Panc1 (cell line): Measurements from ENCODE around the gene SH3D21. TPM values are rescaled to one million over a fixed set of nuclear protein-coding genes. Genes with fewer than 3 reads are reported as not detected.

Experiments
- ATAC-seq: fragments of 200-7000 bp; cut with Tn5 transposase; 2 replicates; pipeline ENCODE4 v1.9.1; 2020; ENCODE audit warnings: mild to moderate bottlenecking, moderate library complexity
- BruUV-seq: library from RNA; stranded (reverse); fragments of 400-500 nt; replicated peaks from 2 replicates; lab custom pipeline; 2021; lab: Mats Ljungman, UMichigan
- CTCF ChIA-PET: fragments of 300-600 bp; sonication (Branson Sonifier 250); formaldehyde crosslinking; loops from one replicate; lab custom pipeline; 2022; ENCODE audit warnings: antibody characterized with exemption; lab: Charles Lee
- POLR2A ChIA-PET: fragments of 300-600 bp; sonication (Branson Sonifier 250); formaldehyde crosslinking; loops from one replicate; lab custom pipeline; 2022; ENCODE audit warnings: antibody characterized with exemption; lab: Charles Lee
- DNase-seq: peaks from one replicate; pipeline ENCODE4 v3.0.0-alpha.2; 2010; ENCODE audit warnings: low read depth, low spot score
- H3K27ac ChIP-seq: 2 replicates; pipeline ENCODE4 v1.5.1; 2011; ENCODE audit warnings: mild to moderate bottlenecking, low read length, inconsistent platforms
- H3K27me3 ChIP-seq: fragments of 200-500 bp; sonication (Bioruptor generic); 2 replicates; pipeline ENCODE4 v1.6.0; 2014; ENCODE audit warnings: low read length, inconsistent platforms; ENCODE audit not compliant: control insufficient read depth, insufficient read depth
- H3K36me3 ChIP-seq: fragments of 200-500 bp; sonication (Bioruptor generic); 2 replicates; pipeline ENCODE4 v1.5.1; 2014; ENCODE audit warnings: inconsistent platforms, mild to moderate bottlenecking, low read length, moderate library complexity; ENCODE audit not compliant: control insufficient read depth, insufficient read depth
- H3K4me1 ChIP-seq: 2 replicates; pipeline ENCODE4 v1.5.1; 2011; ENCODE audit warnings: inconsistent platforms, mild to moderate bottlenecking, low read length, moderate library complexity; ENCODE audit not compliant: control insufficient read depth, insufficient read depth
- H3K4me3 ChIP-seq, 2 experiments: 2 replicates each; pipeline ENCODE4 v1.5.1; 2011 to 2012; ENCODE audit warnings: low read depth in 2 of 2, low read length in 2 of 2, mild to moderate bottlenecking in 2 of 2, inconsistent platforms in 1 of 2, moderate library complexity in 1 of 2
- H3K9me3 ChIP-seq: fragments of 200-500 bp; sonication (Bioruptor generic); 2 replicates; pipeline ENCODE4 v1.5.1; 2014; ENCODE audit warnings: low read depth, mild to moderate bottlenecking, inconsistent platforms, low read length, moderate library complexity; ENCODE audit not compliant: control insufficient read depth, insufficient read depth
- POLR2AphosphoS5 ChIP-seq: IDR thresholded peaks from 2 replicates; pipeline ENCODE4 v1.6.1; 2012; ENCODE audit warnings: mild to moderate bottlenecking, low read depth, low read length, moderate library complexity
- SIN3A ChIP-seq: IDR thresholded peaks from 2 replicates; pipeline ENCODE4 v1.6.1; 2012; ENCODE audit warnings: low read depth, mild to moderate bottlenecking, low read length, moderate library complexity, borderline replicate concordance; ENCODE audit not compliant: insufficient read depth
- TCF7L2 ChIP-seq: IDR thresholded peaks from 2 replicates; pipeline ENCODE4 v1.6.1; 2011; ENCODE audit warnings: mild to moderate bottlenecking, low read depth, low read length, inconsistent platforms
- in situ Hi-C: cut with HindIII; loops from 2 replicates; pipeline ENCODE4 v1.10.0; 2016; ENCODE audit warnings: low sequenced_read_pairs, low pct_unique_long_range_greater_than_20kb
- intact Hi-C: fragments of 100-400 bp; cut with micrococcal nuclease; formaldehyde crosslinking; loops from one replicate; pipeline ENCODE4 v1.10.0; 2022; ENCODE audit not compliant: unreplicated experiment
- total RNA-seq: library from RNA; stranded (reverse); gene quantifications from one replicate; pipeline ENCODE4 v1.2.1, GENCODE V29; 2021; ENCODE audit not compliant: unreplicated experiment
- TF ChIP-seq, protein P1 (sequence below): fragments of 450-650 bp; IDR thresholded peaks from 2 replicates; pipeline ENCODE4 v1.5.1; 2017; ENCODE audit warnings: mild to moderate bottlenecking
- TF ChIP-seq, protein P2 (sequence below), 2 experiments: IDR thresholded peaks; 2 replicates each; pipeline ENCODE4 v1.6.1; 2011 to 2012; ENCODE audit warnings: low read depth in 2 of 2, control low read depth in 1 of 2, low read length in 1 of 2, mild to moderate bottlenecking in 1 of 2, moderate library complexity in 1 of 2; ENCODE audit not compliant: insufficient read depth in 1 of 2

SH3D21 gene
- total RNA-seq, 1 experiment from 2014 or later: 18.9 TPM

DNA sequence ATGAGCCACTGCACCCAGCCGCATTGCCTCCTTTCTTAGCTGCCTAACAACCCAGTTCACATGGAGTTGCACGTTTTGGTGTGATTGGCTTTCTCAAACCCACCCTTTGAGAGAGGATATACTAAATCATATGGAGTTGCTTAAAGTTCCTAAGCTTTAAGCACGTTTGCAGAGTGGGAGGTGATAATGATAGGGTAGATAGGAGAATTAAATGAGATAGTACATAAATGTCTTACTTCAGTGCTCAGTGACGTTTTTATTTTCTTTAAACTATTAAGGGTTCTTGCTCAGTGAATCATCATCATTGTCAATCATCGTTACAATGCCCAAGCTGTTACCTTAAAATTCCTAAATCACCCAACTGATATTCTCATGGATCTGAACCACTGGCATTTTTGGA, 2.9 kb upstream of the SH3D21 start:
- Histone ChIP-seq H3K36me3 (peaks cover 23% of the 10 kb centered on the region), H3K9me3 (no peaks in the 10 kb centered on the region), H3K27me3 (no peaks in the 10 kb centered on the region), H3K27ac (no peak overlapping the region), H3K4me1 (peaks cover 21% of the 10 kb centered on the region), H3K4me3 (no peak overlapping the region)
- BruUV-seq: no TSS peak
- in situ Hi-C loops: no loop called here
- no peak for ATAC-seq
- DNase-seq: no peak
- intact Hi-C loops: no loop called here
- TF ChIP-seq, protein P1, sequence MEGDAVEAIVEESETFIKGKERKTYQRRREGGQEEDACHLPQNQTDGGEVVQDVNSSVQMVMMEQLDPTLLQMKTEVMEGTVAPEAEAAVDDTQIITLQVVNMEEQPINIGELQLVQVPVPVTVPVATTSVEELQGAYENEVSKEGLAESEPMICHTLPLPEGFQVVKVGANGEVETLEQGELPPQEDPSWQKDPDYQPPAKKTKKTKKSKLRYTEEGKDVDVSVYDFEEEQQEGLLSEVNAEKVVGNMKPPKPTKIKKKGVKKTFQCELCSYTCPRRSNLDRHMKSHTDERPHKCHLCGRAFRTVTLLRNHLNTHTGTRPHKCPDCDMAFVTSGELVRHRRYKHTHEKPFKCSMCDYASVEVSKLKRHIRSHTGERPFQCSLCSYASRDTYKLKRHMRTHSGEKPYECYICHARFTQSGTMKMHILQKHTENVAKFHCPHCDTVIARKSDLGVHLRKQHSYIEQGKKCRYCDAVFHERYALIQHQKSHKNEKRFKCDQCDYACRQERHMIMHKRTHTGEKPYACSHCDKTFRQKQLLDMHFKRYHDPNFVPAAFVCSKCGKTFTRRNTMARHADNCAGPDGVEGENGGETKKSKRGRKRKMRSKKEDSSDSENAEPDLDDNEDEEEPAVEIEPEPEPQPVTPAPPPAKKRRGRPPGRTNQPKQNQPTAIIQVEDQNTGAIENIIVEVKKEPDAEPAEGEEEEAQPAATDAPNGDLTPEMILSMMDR: no peak
- TF ChIP-seq TCF7L2 (no peak), SIN3A (no peak)
- CTCF ChIA-PET: no interaction called here
- POLR2A ChIA-PET: no interaction called here

DNA sequence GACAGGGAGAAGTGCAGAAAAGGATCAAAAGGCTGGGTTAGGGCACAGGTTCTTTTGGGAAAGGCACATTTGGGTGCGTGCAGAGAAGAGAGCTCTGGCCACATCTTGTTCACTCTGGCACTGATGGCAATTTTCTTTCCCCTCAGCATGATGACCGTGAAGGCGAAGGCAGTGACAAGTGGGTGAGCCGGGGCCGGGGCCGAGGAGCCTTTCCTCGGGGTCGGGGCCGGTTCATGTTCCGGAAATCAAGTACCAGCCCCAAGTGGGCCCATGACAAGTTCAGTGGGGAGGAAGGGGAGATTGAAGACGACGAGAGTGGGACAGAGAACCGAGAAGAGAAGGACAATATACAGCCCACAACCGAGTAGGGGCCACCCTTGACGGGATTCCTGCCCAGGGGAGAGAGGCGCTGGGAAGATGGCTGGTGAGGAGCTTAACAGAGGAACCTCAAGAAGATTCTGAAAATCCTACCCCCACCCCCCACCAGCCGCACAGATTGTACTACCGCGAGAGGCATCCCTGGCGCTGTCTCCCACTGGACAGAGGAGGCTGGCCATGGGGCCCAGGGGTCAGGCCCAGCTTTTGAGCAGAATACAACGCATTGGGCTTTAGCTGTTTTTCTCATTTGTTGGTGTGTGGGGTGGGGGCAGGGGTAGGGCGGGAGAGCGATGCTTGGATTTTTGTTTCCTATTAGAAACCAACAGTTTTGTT, 2.4 kb upstream of the SH3D21 start:
- POLR2A ChIA-PET: interaction anchor here (0.6 kb wide), 1 partner anchor 420 kb away, joined by 10 read pairs; no protein-coding TSS in a partner anchor
- ATAC-seq (no peak), DNase-seq (no peak)
- no peaks in the 10 kb centered on the region for H3K9me3 ChIP-seq
- CTCF ChIA-PET: no interaction called here
- peaks cover 23% of the 10 kb centered on the region for H3K36me3 ChIP-seq
- no TSS peak for BruUV-seq
- no peak overlapping the region for H3K4me3 ChIP-seq
- no peaks in the 10 kb centered on the region for H3K27me3 ChIP-seq
- intact Hi-C loops: no loop called here
- TF ChIP-seq POLR2AphosphoS5 (no peak), TCF7L2 (no peak)
- H3K4me1 ChIP-seq: peaks cover 21% of the 10 kb centered on the region
- H3K27ac ChIP-seq: no peak overlapping the region
- in situ Hi-C loops: no loop called here

DNA sequence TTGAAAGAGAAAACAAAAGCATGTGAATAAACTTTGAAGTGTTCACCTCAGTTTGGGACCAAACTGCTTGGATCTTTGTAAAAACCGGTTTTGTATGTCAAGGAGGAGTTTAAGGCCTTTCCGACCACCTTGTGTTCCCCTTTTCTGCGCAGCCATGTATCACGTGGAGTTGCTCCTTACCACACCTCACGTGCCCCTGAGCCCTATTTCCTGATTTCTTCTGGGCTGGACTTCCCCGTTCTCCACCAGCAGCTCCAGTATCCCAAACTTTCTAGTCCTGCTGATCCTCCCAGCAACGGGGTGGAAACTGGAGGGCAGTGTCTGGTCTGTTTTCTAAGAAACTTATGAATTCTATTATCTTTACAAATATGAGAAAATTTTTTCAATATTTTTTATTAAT, 1.6 kb upstream of the SH3D21 start:
- ATAC-seq (no peak), DNase-seq (no peak)
- no peaks in the 10 kb centered on the region for H3K9me3 ChIP-seq
- H3K36me3 ChIP-seq: peaks cover 23% of the 10 kb centered on the region
- H3K4me1 ChIP-seq: peaks cover 21% of the 10 kb centered on the region
- H3K27me3 ChIP-seq: no peaks in the 10 kb centered on the region
- intact Hi-C loops: no loop called here
- no peak overlapping the region for H3K4me3 ChIP-seq
- ChIA-PET POLR2A (no interaction called here), CTCF (no interaction called here)
- TSS peak; percentile 83 for BruUV-seq
- in situ Hi-C loops: no loop called here
- TF ChIP-seq, protein P2, sequence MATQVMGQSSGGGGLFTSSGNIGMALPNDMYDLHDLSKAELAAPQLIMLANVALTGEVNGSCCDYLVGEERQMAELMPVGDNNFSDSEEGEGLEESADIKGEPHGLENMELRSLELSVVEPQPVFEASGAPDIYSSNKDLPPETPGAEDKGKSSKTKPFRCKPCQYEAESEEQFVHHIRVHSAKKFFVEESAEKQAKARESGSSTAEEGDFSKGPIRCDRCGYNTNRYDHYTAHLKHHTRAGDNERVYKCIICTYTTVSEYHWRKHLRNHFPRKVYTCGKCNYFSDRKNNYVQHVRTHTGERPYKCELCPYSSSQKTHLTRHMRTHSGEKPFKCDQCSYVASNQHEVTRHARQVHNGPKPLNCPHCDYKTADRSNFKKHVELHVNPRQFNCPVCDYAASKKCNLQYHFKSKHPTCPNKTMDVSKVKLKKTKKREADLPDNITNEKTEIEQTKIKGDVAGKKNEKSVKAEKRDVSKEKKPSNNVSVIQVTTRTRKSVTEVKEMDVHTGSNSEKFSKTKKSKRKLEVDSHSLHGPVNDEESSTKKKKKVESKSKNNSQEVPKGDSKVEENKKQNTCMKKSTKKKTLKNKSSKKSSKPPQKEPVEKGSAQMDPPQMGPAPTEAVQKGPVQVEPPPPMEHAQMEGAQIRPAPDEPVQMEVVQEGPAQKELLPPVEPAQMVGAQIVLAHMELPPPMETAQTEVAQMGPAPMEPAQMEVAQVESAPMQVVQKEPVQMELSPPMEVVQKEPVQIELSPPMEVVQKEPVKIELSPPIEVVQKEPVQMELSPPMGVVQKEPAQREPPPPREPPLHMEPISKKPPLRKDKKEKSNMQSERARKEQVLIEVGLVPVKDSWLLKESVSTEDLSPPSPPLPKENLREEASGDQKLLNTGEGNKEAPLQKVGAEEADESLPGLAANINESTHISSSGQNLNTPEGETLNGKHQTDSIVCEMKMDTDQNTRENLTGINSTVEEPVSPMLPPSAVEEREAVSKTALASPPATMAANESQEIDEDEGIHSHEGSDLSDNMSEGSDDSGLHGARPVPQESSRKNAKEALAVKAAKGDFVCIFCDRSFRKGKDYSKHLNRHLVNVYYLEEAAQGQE (IDR thresholded peaks at IDR 0.05; ENCODE audit: insufficient read depth in 1 of 2, low read depth in 2 of 2, low read length in 1 of 2): no peak
- TF ChIP-seq, protein P1: no peak
- TF ChIP-seq SIN3A (no peak), TCF7L2 (no peak), POLR2AphosphoS5 (no peak)
- H3K27ac ChIP-seq: no peak overlapping the region
